22Rv1 (cell line): ENCODE measurements around the gene UNG.

Source experiments
- CTCF ChIP-seq: fragments of 450-650 bp; IDR thresholded peaks from 2 replicates; pipeline ENCODE4 v1.5.1; 2017; ENCODE audit warnings: mild to moderate bottlenecking
- ZFX ChIP-seq: fragments of 450-650 bp; IDR thresholded peaks from 2 replicates; pipeline ENCODE4 v1.6.1; 2017; ENCODE audit warnings: antibody characterized with exemption, borderline replicate concordance

GRCh38 chr12:109057376-109057775 is 40.0 kb upstream of the UNG start:
- TF ChIP-seq CTCF = no peak
- TF ChIP-seq ZFX = no peak
